ENCODE data around the gene UBE2I. TPM values are rescaled to one million over a fixed set of nuclear protein-coding genes. Genes with fewer than 3 reads are reported as not detected.

Gene UBE2I
- total and polyA plus RNA-seq, 2 donors from 2014 or later = 62.2 to 97.1 TPM

- Histone ChIP-seq H3K9ac (ENCODE audit: low read length in 3 of 3) (no peak overlapping the region), H3K27ac (ENCODE audit: low read depth in 2 of 2, low read length in 2 of 2) (no peak overlapping the region), H3K9me3 (ENCODE audit: control insufficient read depth in 2 of 3, insufficient read depth in 1 of 3, low read length in 3 of 3) (no peaks in the 10 kb centered on the region), H3K27me3 (ENCODE audit: control insufficient read depth, insufficient read depth, low read length) (no peaks in the 10 kb centered on the region), H3K36me3 (ENCODE audit: control insufficient read depth in 2 of 3, insufficient read depth in 3 of 3, low read length in 3 of 3) (peaks cover 0 to 8% (median 2%) of the 10 kb centered on the region in 3 donors), H3K4me1 (ENCODE audit: control insufficient read depth in 2 of 3, insufficient read depth in 2 of 3, low read depth in 1 of 3, low read length in 3 of 3) (peaks cover 0 to 18% (median 0%) of the 10 kb centered on the region in 3 donors), H3K4me3 (ENCODE audit: low read length in 3 of 3) (no peak overlapping the region)
- TF ChIP-seq CTCF (IDR thresholded peaks at IDR 0.05; ENCODE audit: borderline replicate concordance, extremely low read depth, insufficient read depth) = no peak
- intact Hi-C loops (cut with DNase I) = no loop called here
- no peak for FAIRE-seq
- no peak for DNase-seq
These were observed 36.4 kb downstream of the UBE2I start for GRCh38 chr16:1345651-1346421.

GRCh38 chr16:1346422-1347285 lies 37.2 kb downstream of the UBE2I start:
- TF ChIP-seq CTCF (IDR thresholded peaks at IDR 0.05; ENCODE audit: borderline replicate concordance, extremely low read depth, insufficient read depth) = no peak
- no peaks in the 10 kb centered on the region for H3K27me3 ChIP-seq (ENCODE audit: control insufficient read depth, insufficient read depth, low read length)
- no peak overlapping the region for H3K27ac ChIP-seq (ENCODE audit: low read depth in 2 of 2, low read length in 2 of 2)
- intact Hi-C loops (cut with DNase I) = no loop called here
- FAIRE-seq = no peak
- no peak for DNase-seq
- H3K9ac ChIP-seq (ENCODE audit: low read length in 3 of 3) = no peak overlapping the region
- H3K36me3 ChIP-seq (ENCODE audit: control insufficient read depth in 2 of 3, insufficient read depth in 3 of 3, low read length in 3 of 3) = peaks cover 0 to 8% (median 2%) of the 10 kb centered on the region in 3 donors
- peaks cover 0 to 23% (median 0%) of the 10 kb centered on the region in 3 donors for H3K4me1 ChIP-seq (ENCODE audit: control insufficient read depth in 2 of 3, insufficient read depth in 2 of 3, low read depth in 1 of 3, low read length in 3 of 3)
- H3K4me3 ChIP-seq (ENCODE audit: low read length in 3 of 3) = no peak overlapping the region
- H3K9me3 ChIP-seq (ENCODE audit: control insufficient read depth in 2 of 3, insufficient read depth in 1 of 3, low read length in 3 of 3) = no peaks in the 10 kb centered on the region

GRCh38 chr16:1347286-1347855 lies 37.9 kb downstream of the UBE2I start:
- H3K27ac ChIP-seq (ENCODE audit: low read depth in 2 of 2, low read length in 2 of 2) = no peak overlapping the region
- no peak overlapping the region for H3K4me3 ChIP-seq (ENCODE audit: low read length in 3 of 3)
- FAIRE-seq (no peak), DNase-seq (no peak)
- H3K9me3 ChIP-seq (ENCODE audit: control insufficient read depth in 2 of 3, insufficient read depth in 1 of 3, low read length in 3 of 3) = no peaks in the 10 kb centered on the region
- peaks cover 0 to 22% (median 0%) of the 10 kb centered on the region in 3 donors for H3K4me1 ChIP-seq (ENCODE audit: control insufficient read depth in 2 of 3, insufficient read depth in 2 of 3, low read depth in 1 of 3, low read length in 3 of 3)
- no peak for TF ChIP-seq CTCF (IDR thresholded peaks at IDR 0.05; ENCODE audit: borderline replicate concordance, extremely low read depth, insufficient read depth)
- intact Hi-C loops (cut with DNase I) = no loop called here
- no peak overlapping the region for H3K9ac ChIP-seq (ENCODE audit: low read length in 3 of 3)
- H3K36me3 ChIP-seq (ENCODE audit: control insufficient read depth in 2 of 3, insufficient read depth in 3 of 3, low read length in 3 of 3) = peaks cover 0 to 8% (median 2%) of the 10 kb centered on the region in 3 donors
- H3K27me3 ChIP-seq (ENCODE audit: control insufficient read depth, insufficient read depth, low read length) = no peaks in the 10 kb centered on the region
